ENCODE measurements around the gene DCN.

DNA sequence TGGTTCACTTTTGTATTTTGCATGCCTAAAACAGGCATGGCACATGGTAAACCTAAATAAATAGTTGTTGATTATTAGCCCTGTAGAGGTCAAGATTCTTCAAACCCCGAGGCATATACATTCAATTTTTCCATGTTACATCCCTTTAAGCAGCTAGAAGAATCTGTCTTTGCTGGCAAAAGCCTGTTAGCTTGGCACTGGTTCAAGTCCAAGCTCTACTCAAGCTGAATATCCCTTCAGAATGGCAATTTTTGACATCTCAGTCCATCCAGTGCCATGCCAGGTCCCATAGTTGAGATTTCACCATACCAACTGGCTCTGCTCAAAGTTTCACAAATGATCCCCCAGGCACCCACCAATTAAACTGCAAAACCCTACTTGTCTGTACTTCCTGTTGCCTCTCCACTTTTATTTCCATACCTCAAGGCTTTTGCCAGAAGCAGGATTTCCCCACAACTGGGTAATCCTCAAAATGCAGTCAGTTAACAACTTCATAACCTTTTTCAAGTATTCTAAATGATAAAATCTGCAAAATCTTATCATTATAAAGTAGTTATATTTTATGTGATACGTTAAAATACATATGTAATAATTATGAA, 9.0 kb upstream of the DCN start:
- no peak for TF ChIP-seq POLR2A (IDR thresholded peaks at IDR 0.05)
- TF ChIP-seq CTCF (IDR thresholded peaks at IDR 0.05), result no peak
- TF ChIP-seq POLR2AphosphoS5 (IDR thresholded peaks at IDR 0.05; ENCODE audit: insufficient read depth in 1 of 2, low read depth in 1 of 2), result no peak

Data from vagina (tissue), 2 donors.